HT-29 (cell line): ENCODE measurements around the gene SETD5. TPM values are rescaled to one million over a fixed set of nuclear protein-coding genes. Genes with fewer than 3 reads are reported as not detected.

ENCODE experiments used
- DNase-seq: peaks from one replicate; pipeline ENCODE4 v3.0.0-alpha.2; 2015; ENCODE audit warnings: low spot score
- total RNA-seq: library from RNA; depleted of rRNA; stranded (reverse); fragments of >200 nt; shearing (Covaris generic); gene quantifications from 2 replicates; pipeline ENCODE4 v1.2.3, GENCODE V29; 2014; rRNA removed

Gene SETD5
- total RNA-seq, 1 experiment from 2014 or later, result 41.9 TPM

DNA sequence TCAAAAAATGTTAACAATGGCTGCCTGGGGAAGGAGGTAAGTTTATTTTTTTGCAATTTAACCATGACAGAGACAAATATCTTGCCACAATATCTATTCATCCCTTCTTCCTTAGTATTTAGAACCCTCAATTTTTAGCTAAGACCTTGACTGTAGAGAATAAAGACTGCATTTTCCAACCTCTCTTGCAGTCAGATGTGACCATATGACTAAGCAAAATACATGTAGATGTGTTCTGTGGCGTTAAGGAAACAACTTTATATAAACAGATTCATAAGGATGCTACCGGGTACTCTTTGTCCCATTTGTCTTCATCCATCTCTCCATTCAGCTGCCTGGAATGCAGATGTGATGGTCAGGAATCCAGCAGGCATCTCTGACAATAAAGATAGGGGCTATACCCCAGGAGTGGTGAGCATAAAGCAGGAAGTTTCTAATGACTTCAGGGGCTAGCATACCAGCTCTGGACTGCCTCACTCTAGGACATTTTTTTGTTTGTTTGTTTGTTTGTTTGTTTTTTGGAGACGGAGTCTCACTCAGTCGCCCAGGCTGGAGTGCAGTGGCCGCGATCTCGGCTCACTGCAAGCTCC, 115.1 kb downstream of the SETD5 start:
- DNase-seq, result no peak

DNA sequence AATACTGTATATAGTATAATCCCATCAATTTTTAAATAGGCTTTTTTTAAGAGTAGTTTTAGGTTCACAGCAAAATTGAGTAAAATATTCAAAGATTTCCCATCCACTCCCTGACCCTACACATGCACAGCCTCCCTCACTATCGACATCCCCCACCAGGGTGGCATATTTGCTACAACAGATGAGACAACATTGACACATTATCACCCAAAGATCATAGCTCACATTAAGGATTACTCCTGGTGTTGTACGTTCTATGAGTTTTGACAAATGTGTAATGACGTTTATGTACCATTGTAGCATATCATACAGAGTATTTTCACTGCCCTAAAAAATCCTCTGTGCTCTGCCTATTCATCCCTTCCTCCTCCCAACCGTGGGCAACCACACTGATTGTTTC, 116.9 kb downstream of the SETD5 start:
- DNase-seq, result no peak

DNA sequence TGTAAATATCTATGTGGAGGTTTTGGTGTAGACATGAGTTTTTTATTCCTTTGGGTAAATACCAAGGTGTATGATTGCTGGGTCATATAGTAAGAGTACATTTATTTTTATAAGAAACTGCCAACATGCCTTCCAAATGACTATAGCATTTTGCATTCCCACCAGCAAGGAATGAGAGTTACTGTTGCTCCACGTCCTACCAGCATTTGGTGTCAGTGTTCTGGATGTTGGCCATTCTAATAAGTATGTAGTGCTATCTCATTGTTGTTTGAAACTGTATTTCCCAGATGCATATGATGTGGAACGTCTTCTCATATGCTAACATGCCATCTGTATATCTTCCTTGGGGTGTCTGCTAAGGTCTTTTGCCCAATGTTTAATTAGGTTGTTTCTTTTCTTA, 117.5 kb downstream of the SETD5 start:
- no peak for DNase-seq

DNA sequence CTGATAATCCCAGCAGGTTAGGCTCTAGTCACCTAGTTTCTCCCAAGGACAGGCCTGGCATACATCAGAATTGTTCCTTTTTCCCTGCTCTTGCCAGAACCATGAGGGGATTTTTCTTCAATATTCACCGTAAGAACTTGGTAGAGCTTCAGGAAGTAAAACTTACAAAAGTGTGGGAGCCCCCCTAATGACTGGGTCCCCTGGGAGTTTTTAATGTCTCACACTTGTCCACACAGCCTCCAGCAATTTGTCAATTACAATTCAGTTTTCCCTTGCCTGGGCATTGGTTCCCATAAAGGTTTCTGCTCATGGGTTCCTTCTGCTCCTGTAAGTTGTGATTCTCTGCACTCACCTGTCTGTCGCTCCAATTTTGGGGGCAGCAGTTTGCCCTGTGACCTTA, 127.7 kb downstream of the SETD5 start:
- DNase-seq, result no peak

Other genes with a start within 250 kb of the SETD5 start
- 0.20 and 0.21 TPM in 2 replicates for gene SRGAP3, start 148.0 kb upstream of the SETD5 start, total RNA-seq
- gene THUMPD3, start 34.6 kb upstream of the SETD5 start, total RNA-seq, result 12.2 and 21.1 TPM in 2 replicates
- not detected in 2 replicates for gene LHFPL4, start 156.2 kb downstream of the SETD5 start, total RNA-seq